ENCODE data around the gene ARSA. TPM values are rescaled to one million over a fixed set of nuclear protein-coding genes. Genes with fewer than 3 reads are reported as not detected.
"Not testable (repeated sequence)": the region's sequence is repeated elsewhere in the genome, so short reads cannot be mapped to it uniquely, and the experiment has no call there.

Gene ARSA
- total RNA-seq, 1 donor from 2014 or later = 22.1 TPM

GRCh38 chr22:50621948-50622722, 5.8 kb downstream of the ARSA start:
- peaks cover 39% of the 10 kb centered on the region for H3K4me1 Mint-ChIP-seq
- intact Hi-C loops (cut with micrococcal nuclease) = loop anchor here (1.0 to 2.0 kb wide), 5 partner anchors 83 to 377 kb away; partner anchors contain the start of genes PPP6R2, SCO2 and TUBGCP6
- peak; percentile 80 for DNase-seq
- no peaks in the 10 kb centered on the region for H3K27me3 Mint-ChIP-seq
- peak overlapping the region; percentile 85 for H3K4me3 Mint-ChIP-seq
- H3K36me3 Mint-ChIP-seq (ENCODE audit: low read depth) = peaks cover 9% of the 10 kb centered on the region
- peak overlapping the region; percentile 99 for H3K27ac Mint-ChIP-seq
- no peaks in the 10 kb centered on the region for H3K9me3 Mint-ChIP-seq

DNA sequence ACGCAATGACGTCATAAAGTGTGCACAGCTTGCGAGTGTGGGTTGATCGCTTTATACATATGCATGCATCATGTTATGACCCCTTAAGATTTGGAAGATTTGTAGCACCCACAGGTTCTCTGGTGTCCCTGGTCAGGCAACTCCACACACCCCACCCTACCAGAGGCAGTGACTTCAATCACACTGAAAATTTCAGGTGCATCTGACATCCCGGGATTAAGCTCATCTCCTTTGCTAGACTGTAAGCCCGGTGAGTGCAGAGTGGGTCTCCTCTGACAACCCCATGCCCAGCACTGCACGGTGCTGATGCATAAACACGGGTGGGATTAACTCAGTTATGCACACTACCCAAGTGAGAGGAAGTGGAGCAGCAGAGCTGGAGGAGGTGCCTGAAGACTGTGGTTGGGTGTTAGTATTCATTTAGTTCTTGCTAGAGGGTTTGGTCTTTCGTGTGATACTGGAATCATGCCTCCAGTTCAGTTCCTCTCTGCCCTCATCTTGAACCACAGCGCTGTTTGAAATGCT, 6.5 kb downstream of the ARSA start:
- H3K27ac Mint-ChIP-seq = peak overlapping the region; percentile 99

DNA sequence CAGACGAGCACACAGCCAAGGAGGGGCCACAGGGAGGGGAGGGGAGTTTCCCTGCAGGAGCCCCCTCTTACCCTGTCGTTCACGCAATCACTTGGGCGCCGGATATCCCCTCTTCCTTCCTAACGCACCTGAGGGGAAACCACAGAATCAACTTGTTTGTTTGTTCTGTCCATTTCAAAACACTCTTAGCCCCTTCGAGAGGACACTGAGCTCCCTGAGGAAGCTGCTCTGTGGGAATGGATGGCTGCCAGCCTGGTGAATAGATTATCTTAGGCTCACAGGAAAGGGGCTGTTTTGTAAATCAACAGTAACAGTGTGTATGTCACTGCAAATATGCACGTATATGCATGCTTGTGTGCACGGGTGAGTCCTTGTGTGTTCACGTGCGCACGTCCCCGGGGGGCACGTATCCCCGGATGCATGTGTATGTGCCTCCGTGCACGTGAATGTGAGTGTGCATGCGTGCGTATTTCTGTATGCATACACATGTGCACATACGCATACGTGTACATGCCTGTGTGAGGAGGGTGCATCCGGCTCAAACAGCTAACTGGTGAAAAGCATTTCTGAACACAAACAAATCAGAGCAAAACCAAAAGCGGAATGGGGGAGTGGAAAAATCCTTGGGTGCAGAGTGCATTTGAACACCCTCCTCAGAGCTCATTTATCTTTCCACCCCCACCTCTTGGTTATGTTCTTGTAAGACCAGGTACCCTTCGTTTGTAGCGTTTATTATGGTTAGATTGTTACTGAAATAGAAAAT, 7.2 kb downstream of the ARSA start:
- Mint-ChIP-seq H3K9me3 (no peaks in the 10 kb centered on the region), H3K27me3 (no peaks in the 10 kb centered on the region), H3K4me3 (peak overlapping the region; percentile 85), H3K36me3 (ENCODE audit: low read depth) (peaks cover 9% of the 10 kb centered on the region), H3K27ac (peak overlapping the region; percentile 99), H3K4me1 (peaks cover 35% of the 10 kb centered on the region)
- peak; percentile 92 for DNase-seq
- intact Hi-C loops (cut with micrococcal nuclease) = loop anchor here (1.0 to 2.0 kb wide), 7 partner anchors 38 to 376 kb away; partner anchors contain the start of genes CHKB, NCAPH2, PPP6R2 and SCO2

More for the DNA sequence above, 6.5 kb downstream of the ARSA start:
- DNase-seq = peak; percentile 89
- Mint-ChIP-seq H3K27me3 (no peaks in the 10 kb centered on the region), H3K9me3 (no peaks in the 10 kb centered on the region), H3K4me3 (peak overlapping the region; percentile 85), H3K4me1 (peaks cover 36% of the 10 kb centered on the region), H3K36me3 (ENCODE audit: low read depth) (peaks cover 9% of the 10 kb centered on the region)
- intact Hi-C loops (cut with micrococcal nuclease) = loop anchor here (1.0 to 2.0 kb wide), 5 partner anchors 82 to 377 kb away; partner anchors contain the start of genes PPP6R2, SCO2 and TUBGCP6

DNA sequence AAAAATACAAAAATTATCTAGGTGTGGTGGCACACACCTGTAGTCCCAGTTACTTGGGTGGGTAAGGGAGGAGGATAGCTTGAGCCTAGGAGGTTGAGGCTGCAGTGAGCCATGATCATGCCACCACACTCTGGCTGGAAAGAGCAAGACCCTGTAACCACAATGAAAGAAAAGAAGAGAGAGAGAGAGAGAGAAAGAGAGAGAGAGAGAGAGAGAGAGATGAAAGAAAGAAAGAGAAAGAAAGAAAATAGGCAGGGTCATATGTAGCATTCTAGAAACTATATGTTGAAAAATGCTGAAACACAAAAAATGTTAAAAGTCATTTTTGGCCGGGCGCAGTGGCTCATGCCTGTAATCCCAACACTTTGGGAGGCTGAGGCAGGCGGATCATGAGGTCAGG, 13.7 kb downstream of the ARSA start:
- Mint-ChIP-seq H3K27me3 (peaks cover 14% of the 10 kb centered on the region), H3K27ac (peak overlapping the region; percentile 75), H3K4me1 (peaks cover 12% of the 10 kb centered on the region)
- intact Hi-C loops (cut with micrococcal nuclease); H3K36me3 Mint-ChIP-seq (ENCODE audit: low read depth); H3K9me3 Mint-ChIP-seq; DNase-seq; H3K4me3 Mint-ChIP-seq: not testable (repeated sequence)

DNA sequence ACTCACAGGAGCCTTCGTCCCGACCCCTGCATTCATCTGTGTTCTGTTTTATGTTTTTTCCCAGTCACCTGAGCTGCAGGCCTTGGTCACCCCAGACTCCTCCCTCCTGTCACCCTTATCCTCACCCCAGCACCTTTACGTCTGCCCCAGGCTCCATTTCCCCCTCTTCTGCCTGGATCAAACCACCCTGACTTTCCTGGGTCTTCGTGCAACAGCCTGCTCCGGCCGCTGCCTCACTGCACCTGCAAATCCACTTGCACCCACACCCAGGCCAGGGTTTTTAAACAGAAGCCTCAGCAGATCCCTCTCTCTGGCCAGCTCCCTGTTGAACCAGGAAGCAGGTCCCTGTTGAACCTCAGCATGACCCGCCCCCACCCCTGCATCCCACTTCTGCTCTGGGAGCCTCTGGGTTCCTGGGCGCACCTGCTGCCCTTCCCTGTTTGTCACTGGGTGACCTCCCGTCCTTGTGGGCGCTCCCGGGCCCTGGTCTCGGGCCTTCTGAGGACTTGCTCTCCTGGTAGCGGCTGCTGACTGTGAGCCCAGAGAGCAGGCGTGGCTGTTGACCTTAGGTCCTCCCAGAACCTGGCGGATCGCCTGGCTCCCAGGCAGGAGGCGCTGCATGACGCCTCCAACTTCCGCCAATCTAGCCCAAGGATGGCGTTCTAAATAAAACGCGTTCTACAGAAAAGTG, 14.5 kb downstream of the ARSA start:
- Mint-ChIP-seq H3K4me3 (no peak overlapping the region), H3K27me3 (peaks cover 17% of the 10 kb centered on the region), H3K4me1 (peaks cover 11% of the 10 kb centered on the region), H3K36me3 (ENCODE audit: low read depth) (no peaks in the 10 kb centered on the region), H3K27ac (no peak overlapping the region), H3K9me3 (no peaks in the 10 kb centered on the region)
- intact Hi-C loops (cut with micrococcal nuclease) = no loop called here
- DNase-seq = no peak

GRCh38 chr22:50612528-50613221, 15.3 kb downstream of the ARSA start:
- no peak for DNase-seq
- H3K27ac Mint-ChIP-seq = no peak overlapping the region
- H3K36me3 Mint-ChIP-seq (ENCODE audit: low read depth) = no peaks in the 10 kb centered on the region
- H3K4me1 Mint-ChIP-seq = peaks cover 11% of the 10 kb centered on the region
- H3K4me3 Mint-ChIP-seq = no peak overlapping the region
- peaks cover 17% of the 10 kb centered on the region for H3K27me3 Mint-ChIP-seq
- H3K9me3 Mint-ChIP-seq = no peaks in the 10 kb centered on the region
- intact Hi-C loops (cut with micrococcal nuclease) = no loop called here

- Mint-ChIP-seq H3K36me3 (ENCODE audit: low read depth) (no peaks in the 10 kb centered on the region), H3K27me3 (peaks cover 17% of the 10 kb centered on the region), H3K9me3 (no peaks in the 10 kb centered on the region), H3K4me1 (peaks cover 11% of the 10 kb centered on the region), H3K27ac (no peak overlapping the region), H3K4me3 (no peak overlapping the region)
- intact Hi-C loops (cut with micrococcal nuclease) = no loop called here
- DNase-seq = no peak
These were observed 15.8 kb downstream of the ARSA start for GRCh38 chr22:50612168-50612527.

- no peaks in the 10 kb centered on the region for H3K9me3 Mint-ChIP-seq
- no peak overlapping the region for H3K27ac Mint-ChIP-seq
- H3K27me3 Mint-ChIP-seq = peaks cover 17% of the 10 kb centered on the region
- no peaks in the 10 kb centered on the region for H3K36me3 Mint-ChIP-seq (ENCODE audit: low read depth)
- intact Hi-C loops (cut with micrococcal nuclease) = no loop called here
- H3K4me3 Mint-ChIP-seq = no peak overlapping the region
- peaks cover 11% of the 10 kb centered on the region for H3K4me1 Mint-ChIP-seq
- DNase-seq = no peak
These were observed 16.5 kb downstream of the ARSA start for GRCh38 chr22:50611341-50612060.

GRCh38 chr22:50610581-50610980, 17.4 kb downstream of the ARSA start:
- no peaks in the 10 kb centered on the region for H3K36me3 Mint-ChIP-seq (ENCODE audit: low read depth)
- no peak for DNase-seq
- H3K9me3 Mint-ChIP-seq = no peaks in the 10 kb centered on the region
- intact Hi-C loops (cut with micrococcal nuclease) = no loop called here
- H3K4me3 Mint-ChIP-seq = no peak overlapping the region
- no peak overlapping the region for H3K27ac Mint-ChIP-seq
- peaks cover 21% of the 10 kb centered on the region for H3K27me3 Mint-ChIP-seq
- peaks cover 11% of the 10 kb centered on the region for H3K4me1 Mint-ChIP-seq

- no peak for DNase-seq
- peaks cover 11% of the 10 kb centered on the region for H3K4me1 Mint-ChIP-seq
- H3K9me3 Mint-ChIP-seq = no peaks in the 10 kb centered on the region
- no peak overlapping the region for H3K4me3 Mint-ChIP-seq
- H3K27me3 Mint-ChIP-seq = peaks cover 26% of the 10 kb centered on the region
- intact Hi-C loops (cut with micrococcal nuclease) = no loop called here
- no peaks in the 10 kb centered on the region for H3K36me3 Mint-ChIP-seq (ENCODE audit: low read depth)
- H3K27ac Mint-ChIP-seq = no peak overlapping the region
These were observed 17.9 kb downstream of the ARSA start for GRCh38 chr22:50610041-50610451.

GRCh38 chr22:50609599-50609998, 18.4 kb downstream of the ARSA start:
- intact Hi-C loops (cut with micrococcal nuclease) = no loop called here

GRCh38 chr22:50608996-50609395, 19.0 kb downstream of the ARSA start:
- no peaks in the 10 kb centered on the region for H3K9me3 Mint-ChIP-seq
- no peak for DNase-seq
- no peaks in the 10 kb centered on the region for H3K36me3 Mint-ChIP-seq (ENCODE audit: low read depth)
- intact Hi-C loops (cut with micrococcal nuclease) = no loop called here
- peaks cover 9% of the 10 kb centered on the region for H3K4me1 Mint-ChIP-seq
- H3K4me3 Mint-ChIP-seq = no peak overlapping the region
- peaks cover 24% of the 10 kb centered on the region for H3K27me3 Mint-ChIP-seq
- H3K27ac Mint-ChIP-seq = no peak overlapping the region

More at GRCh38 chr22:50609599-50609998, 18.4 kb downstream of the ARSA start:
- DNase-seq = no peak
- no peaks in the 10 kb centered on the region for H3K36me3 Mint-ChIP-seq (ENCODE audit: low read depth)
- H3K27me3 Mint-ChIP-seq = peaks cover 26% of the 10 kb centered on the region
- H3K9me3 Mint-ChIP-seq = no peaks in the 10 kb centered on the region
- H3K4me3 Mint-ChIP-seq = no peak overlapping the region
- peaks cover 11% of the 10 kb centered on the region for H3K4me1 Mint-ChIP-seq
- H3K27ac Mint-ChIP-seq = no peak overlapping the region

Measured in activated CD4-positive, alpha-beta T cell treated with anti-CD3 and anti-CD28 coated beads, Interleukin-2, amount 10 ng/mL, durations not matched to agents 24 days and 14 days (primary cell).